ENCODE measurements around the gene HYOU1.
A peak's percentile ranks its signal among the peaks of the same experiment; 100 is the strongest.
"Not testable (repeated sequence)": the region's sequence is repeated elsewhere in the genome, so short reads cannot be mapped to it uniquely, and the experiment has no call there.

The HYOU1 gene
- total RNA-seq, result 137 to 368 (median 241) reads per million in 17 experiments

- peak; percentile 98 to 100 (median 100) for DNase-seq
Observed at GRCh38 chr11:119057000-119057769, at the start of gene HYOU1. Gene HYOU1, minus strand, starts transcription at chr11:119057205. Its CDS starts 1,045 bp downstream, at chr11:119056160.

- peak in 2 of 4 experiments; percentile 22 to 46 for DNase-seq
Observed at GRCh38 chr11:119103793-119104192, 46.8 kb upstream of the HYOU1 start.

- not testable (repeated sequence) for DNase-seq
Observed at GRCh38 chr11:119103161-119103664, 46.2 kb upstream of the HYOU1 start.

- DNase-seq, result peak; percentile 89 to 96 (median 94)
Observed at GRCh38 chr11:119101759-119102423, 44.9 kb upstream of the HYOU1 start, which contains the start of gene DPAGT1. Gene DPAGT1, minus strand, starts transcription at chr11:119101853. Its CDS starts 198 bp downstream, at chr11:119101655.

GRCh38 chr11:119100994-119101758 lies 44.2 kb upstream of the HYOU1 start:
- DNase-seq, result no peak

- DNase-seq, result peak in 3 of 4 experiments; percentile 44 to 62 (median 53)
Observed at GRCh38 chr11:119100246-119100970, 43.4 kb upstream of the HYOU1 start.

- no peak for DNase-seq
Observed at GRCh38 chr11:119099711-119100110, 42.7 kb upstream of the HYOU1 start.

- DNase-seq, result peak; percentile 99 to 100 (median 100)
Observed at GRCh38 chr11:119095066-119095880, 38.3 kb upstream of the HYOU1 start.

GRCh38 chr11:119094816-119095065 lies 37.7 kb upstream of the HYOU1 start:
- DNase-seq, result peak; percentile 85 to 94 (median 92)

- DNase-seq, result peak; percentile 28 to 64 (median 54)
Observed at GRCh38 chr11:119093942-119094815, 37.2 kb upstream of the HYOU1 start.

GRCh38 chr11:119092880-119093842 lies 36.2 kb upstream of the HYOU1 start:
- DNase-seq, result no peak

GRCh38 chr11:119091966-119092879 lies 35.2 kb upstream of the HYOU1 start:
- DNase-seq, result no peak

- no peak for DNase-seq
Observed at GRCh38 chr11:119091178-119091577, 34.2 kb upstream of the HYOU1 start.

GRCh38 chr11:119089319-119089718 lies 32.3 kb upstream of the HYOU1 start:
- no peak for DNase-seq

- DNase-seq, result no peak
Observed at GRCh38 chr11:119088406-119088805, 31.4 kb upstream of the HYOU1 start.

GRCh38 chr11:119087747-119088241 lies 30.8 kb upstream of the HYOU1 start:
- no peak for DNase-seq

- DNase-seq, result no peak
Observed at GRCh38 chr11:119087123-119087522, 30.1 kb upstream of the HYOU1 start.

GRCh38 chr11:119085437-119085847 lies 28.4 kb upstream of the HYOU1 start:
- peak in 3 of 4 experiments; percentile 20 to 46 (median 22) for DNase-seq

Measured in suppressor macrophage (primary cell).